GM23338 (cell line): ENCODE data around the gene C1orf198.

Experiments
- CREB1 ChIP-seq: fragments of 250-450 bp; sonication (Bioruptor Pico); IDR thresholded peaks from 2 replicates; pipeline ENCODE4 v1.5.0; 2020; ENCODE audit warnings: low read depth, mild to moderate bottlenecking, moderate library complexity
- EZH2 ChIP-seq: fragments of 200-600 bp; sonication (generic); IDR thresholded peaks from one replicate; pipeline ENCODE4 v1.8.0; 2017; ENCODE audit warnings: antibody characterized with exemption, mild to moderate bottlenecking, low read depth; ENCODE audit not compliant: unreplicated experiment
- EZH2phosphoT487 ChIP-seq: fragments of 200-600 bp; sonication (generic); IDR thresholded peaks from one replicate; pipeline ENCODE4 v1.8.1; 2018; ENCODE audit warnings: antibody characterized with exemption; ENCODE audit not compliant: unreplicated experiment
- JUNB ChIP-seq: IDR thresholded peaks from one replicate; pipeline ENCODE4 v1.6.1; 2016; ENCODE audit warnings: antibody characterized with exemption; ENCODE audit not compliant: unreplicated experiment
- POLR2AphosphoS5 ChIP-seq: IDR thresholded peaks from 2 replicates; pipeline ENCODE4 v1.6.1; 2016; ENCODE audit warnings: antibody characterized with exemption, low read depth
- ZNF114 ChIP-seq: fragments of 250-450 bp; sonication (Bioruptor Pico); IDR thresholded peaks from 2 replicates; pipeline ENCODE4 v1.5.0; 2020; ENCODE audit warnings: mild to moderate bottlenecking, moderate library complexity
- TF ChIP-seq, protein P1 (sequence below), 2 experiments: fragments of 200-600 bp in 1 of 2; sonication (generic) in 1 of 2; conservative IDR thresholded peaks; 2 replicates each; pipeline versions ENCODE4 v1.5.1 to v1.6.1; 2016 to 2017; ENCODE audit warnings: antibody characterized with exemption in 2 of 2, low read depth in 2 of 2, mild to moderate bottlenecking in 2 of 2, moderate library complexity in 1 of 2
- TF ChIP-seq, protein P2 (sequence below): IDR thresholded peaks from one replicate; pipeline ENCODE4 v1.6.1; 2018; ENCODE audit warnings: antibody characterized with exemption; ENCODE audit not compliant: unreplicated experiment

DNA sequence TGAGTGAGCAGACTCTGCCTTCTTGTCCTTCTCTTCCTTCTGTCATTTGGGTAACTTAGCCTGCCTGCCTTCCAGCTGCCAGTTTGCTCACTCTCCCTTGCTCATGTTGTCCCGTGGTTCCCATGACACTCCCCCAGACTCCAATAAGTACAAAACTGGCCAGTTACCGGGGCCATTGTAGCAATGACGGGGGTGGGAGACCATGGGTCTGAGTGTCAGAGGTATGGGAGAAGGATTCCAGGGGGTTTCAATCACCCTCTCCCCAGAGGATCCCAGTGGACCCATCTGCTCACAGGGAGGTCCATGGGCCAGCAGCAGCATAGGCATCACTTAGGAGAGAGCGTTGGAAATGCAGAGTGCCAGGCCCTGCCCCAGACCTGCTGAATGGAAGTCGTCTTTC lies 69.8 kb downstream of the C1orf198 start:
- TF ChIP-seq POLR2AphosphoS5 (no peak), ZNF114 (CRISPR knock-in tag) (no peak), CREB1 (CRISPR knock-in tag) (no peak), EZH2phosphoT487 (no peak), JUNB (no peak), EZH2 (no peak)
- TF ChIP-seq, protein P1, sequence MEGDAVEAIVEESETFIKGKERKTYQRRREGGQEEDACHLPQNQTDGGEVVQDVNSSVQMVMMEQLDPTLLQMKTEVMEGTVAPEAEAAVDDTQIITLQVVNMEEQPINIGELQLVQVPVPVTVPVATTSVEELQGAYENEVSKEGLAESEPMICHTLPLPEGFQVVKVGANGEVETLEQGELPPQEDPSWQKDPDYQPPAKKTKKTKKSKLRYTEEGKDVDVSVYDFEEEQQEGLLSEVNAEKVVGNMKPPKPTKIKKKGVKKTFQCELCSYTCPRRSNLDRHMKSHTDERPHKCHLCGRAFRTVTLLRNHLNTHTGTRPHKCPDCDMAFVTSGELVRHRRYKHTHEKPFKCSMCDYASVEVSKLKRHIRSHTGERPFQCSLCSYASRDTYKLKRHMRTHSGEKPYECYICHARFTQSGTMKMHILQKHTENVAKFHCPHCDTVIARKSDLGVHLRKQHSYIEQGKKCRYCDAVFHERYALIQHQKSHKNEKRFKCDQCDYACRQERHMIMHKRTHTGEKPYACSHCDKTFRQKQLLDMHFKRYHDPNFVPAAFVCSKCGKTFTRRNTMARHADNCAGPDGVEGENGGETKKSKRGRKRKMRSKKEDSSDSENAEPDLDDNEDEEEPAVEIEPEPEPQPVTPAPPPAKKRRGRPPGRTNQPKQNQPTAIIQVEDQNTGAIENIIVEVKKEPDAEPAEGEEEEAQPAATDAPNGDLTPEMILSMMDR (conservative IDR thresholded peaks at IDR 0.05; ENCODE audit: low read depth in 2 of 2) = no peak
- TF ChIP-seq, protein P2, sequence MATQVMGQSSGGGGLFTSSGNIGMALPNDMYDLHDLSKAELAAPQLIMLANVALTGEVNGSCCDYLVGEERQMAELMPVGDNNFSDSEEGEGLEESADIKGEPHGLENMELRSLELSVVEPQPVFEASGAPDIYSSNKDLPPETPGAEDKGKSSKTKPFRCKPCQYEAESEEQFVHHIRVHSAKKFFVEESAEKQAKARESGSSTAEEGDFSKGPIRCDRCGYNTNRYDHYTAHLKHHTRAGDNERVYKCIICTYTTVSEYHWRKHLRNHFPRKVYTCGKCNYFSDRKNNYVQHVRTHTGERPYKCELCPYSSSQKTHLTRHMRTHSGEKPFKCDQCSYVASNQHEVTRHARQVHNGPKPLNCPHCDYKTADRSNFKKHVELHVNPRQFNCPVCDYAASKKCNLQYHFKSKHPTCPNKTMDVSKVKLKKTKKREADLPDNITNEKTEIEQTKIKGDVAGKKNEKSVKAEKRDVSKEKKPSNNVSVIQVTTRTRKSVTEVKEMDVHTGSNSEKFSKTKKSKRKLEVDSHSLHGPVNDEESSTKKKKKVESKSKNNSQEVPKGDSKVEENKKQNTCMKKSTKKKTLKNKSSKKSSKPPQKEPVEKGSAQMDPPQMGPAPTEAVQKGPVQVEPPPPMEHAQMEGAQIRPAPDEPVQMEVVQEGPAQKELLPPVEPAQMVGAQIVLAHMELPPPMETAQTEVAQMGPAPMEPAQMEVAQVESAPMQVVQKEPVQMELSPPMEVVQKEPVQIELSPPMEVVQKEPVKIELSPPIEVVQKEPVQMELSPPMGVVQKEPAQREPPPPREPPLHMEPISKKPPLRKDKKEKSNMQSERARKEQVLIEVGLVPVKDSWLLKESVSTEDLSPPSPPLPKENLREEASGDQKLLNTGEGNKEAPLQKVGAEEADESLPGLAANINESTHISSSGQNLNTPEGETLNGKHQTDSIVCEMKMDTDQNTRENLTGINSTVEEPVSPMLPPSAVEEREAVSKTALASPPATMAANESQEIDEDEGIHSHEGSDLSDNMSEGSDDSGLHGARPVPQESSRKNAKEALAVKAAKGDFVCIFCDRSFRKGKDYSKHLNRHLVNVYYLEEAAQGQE = no peak
